ENCODE results near the gene ERBB2. TPM values are rescaled to one million over a fixed set of nuclear protein-coding genes. Genes with fewer than 3 reads are reported as not detected.

ERBB2 gene
- total RNA-seq, 1 donor from 2014 or later: 97.8 TPM

DNA sequence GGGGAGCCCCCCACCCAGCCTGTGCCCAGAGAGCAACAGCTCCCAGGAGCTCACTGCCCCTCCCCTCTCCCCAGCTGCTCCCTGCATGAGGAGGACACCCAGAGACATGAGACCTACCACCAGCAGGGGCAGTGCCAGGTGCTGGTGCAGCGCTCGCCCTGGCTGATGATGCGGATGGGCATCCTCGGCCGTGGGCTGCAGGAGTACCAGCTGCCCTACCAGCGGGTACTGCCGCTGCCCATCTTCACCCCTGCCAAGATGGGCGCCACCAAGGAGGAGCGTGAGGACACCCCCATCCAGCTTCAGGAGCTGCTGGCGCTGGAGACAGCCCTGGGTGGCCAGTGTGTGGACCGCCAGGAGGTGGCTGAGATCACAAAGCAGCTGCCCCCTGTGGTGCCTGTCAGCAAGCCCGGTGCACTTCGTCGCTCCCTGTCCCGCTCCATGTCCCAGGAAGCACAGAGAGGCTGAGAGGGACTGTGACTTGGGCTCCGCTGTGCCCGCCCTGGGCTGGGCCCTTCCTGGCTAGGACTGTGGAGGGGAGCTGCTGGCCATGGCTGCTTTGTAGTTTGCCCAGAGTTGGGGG, 34.1 kb upstream of the ERBB2 start:
- peak; percentile 59 for DNase-seq

GRCh38 chr17:39666231-39666600, 33.6 kb upstream of the ERBB2 start:
- no peak for DNase-seq

- DNase-seq: peak; percentile 55
These were observed 33.1 kb upstream of the ERBB2 start for GRCh38 chr17:39666601-39667261.

DNA sequence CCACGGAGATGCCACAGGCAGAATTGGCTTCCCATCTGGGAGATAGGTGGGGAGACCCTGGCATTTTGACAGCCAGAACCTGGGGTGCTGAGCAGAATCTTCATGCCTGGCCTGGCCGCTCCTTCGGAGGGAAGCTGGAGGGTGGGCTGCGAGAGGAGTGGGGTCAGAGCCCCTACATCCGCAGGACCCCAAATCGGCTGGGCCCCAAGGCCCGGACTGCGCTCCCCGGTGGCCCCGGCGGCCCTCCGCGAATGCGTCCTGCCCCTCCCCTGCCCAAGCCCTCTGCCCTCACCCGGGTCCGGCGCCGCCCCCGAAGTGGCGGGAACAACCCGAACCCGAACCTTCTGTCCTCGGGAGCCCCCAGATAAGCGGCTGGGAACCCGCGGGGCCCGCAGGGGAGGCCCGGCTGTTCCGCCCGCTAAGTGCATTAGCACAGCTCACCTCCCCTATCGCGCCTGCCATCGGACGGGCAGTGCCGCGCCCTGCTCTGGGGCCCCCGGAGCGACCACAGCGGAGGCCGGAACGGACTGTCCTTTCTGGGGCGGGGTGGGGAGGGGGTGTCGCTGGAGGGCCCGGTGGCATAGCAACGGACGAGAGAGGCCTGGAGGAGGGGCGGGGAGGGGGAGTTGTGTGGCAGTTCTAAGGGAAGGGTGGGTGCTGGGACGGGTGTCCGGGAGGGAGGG, 32.5 kb upstream of the ERBB2 start:
- DNase-seq: no peak

DNA sequence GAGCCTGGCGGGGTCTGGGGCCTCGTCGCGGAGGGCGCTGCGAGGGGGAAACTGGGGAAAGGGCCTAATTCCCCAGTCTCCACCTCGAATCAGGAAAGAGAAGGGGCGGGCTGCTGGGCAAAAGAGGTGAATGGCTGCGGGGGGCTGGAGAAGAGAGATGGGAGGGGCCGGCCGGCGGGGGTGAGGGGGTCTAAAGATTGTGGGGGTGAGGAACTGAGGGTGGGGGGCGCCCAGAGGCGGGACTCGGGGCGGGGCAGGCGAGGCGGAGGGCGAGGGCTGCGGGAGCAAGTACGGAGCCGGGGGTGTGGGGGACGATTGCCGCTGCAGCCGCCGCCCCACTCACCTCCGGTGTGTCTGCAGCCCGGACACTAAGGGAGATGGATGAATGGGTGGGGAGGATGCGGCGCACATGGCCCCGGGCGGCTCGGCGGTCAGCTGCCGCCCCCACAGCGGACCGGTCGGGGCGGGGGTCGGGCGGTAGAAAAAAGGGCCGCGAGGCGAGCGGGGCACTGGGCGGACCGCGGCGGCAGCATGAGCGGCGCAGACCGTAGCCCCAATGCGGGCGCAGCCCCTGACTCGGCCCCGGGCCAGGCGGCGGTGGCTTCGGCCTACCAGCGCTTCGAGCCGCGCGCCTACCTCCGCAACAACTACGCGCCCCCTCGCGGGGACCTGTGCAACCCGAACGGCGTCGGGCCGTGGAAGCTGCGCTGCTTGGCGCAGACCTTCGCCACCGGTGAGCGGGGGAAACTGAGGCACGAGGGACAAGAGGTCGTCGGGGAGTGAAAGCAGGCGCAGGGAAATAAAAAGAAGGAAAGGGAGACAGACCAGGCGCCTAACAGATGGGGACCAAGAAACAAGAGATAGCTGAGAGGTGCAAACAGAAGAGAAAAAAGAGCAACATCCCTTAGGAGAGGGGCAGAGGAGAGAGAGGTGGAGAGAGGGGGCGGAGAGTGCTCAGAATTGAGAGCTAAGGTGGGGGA, 31.6 kb upstream of the ERBB2 start, which contains the start of gene PNMT:
TSS of gene PNMT (plus strand) at position 509 of the 980 bp plus-strand sequence. CDS start at position 532, 23 bp downstream.
- DNase-seq: peak; percentile 80

- DNase-seq: no peak
These were observed 29.7 kb upstream of the ERBB2 start for GRCh38 chr17:39669897-39670735.

DNA sequence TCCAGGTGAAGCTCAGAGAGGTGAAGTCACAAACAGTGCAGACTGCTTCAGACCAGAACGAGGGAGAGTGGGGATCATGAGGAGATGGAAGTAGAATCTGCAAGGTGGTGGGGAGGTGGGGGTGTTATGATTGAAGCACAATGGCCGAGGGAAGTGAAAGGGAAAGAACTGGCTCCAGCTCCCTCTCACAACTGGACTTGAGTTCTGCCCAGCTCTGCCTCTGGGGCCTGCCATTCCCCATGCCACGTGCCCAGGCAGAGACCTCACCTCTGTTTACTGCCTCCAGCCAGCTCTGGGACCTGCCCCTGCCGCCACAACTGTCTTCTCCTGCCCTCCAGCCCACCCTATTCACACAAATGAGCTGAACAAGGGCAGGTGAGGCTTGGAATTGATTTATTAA, 29.1 kb upstream of the ERBB2 start:
- DNase-seq: no peak

DNA sequence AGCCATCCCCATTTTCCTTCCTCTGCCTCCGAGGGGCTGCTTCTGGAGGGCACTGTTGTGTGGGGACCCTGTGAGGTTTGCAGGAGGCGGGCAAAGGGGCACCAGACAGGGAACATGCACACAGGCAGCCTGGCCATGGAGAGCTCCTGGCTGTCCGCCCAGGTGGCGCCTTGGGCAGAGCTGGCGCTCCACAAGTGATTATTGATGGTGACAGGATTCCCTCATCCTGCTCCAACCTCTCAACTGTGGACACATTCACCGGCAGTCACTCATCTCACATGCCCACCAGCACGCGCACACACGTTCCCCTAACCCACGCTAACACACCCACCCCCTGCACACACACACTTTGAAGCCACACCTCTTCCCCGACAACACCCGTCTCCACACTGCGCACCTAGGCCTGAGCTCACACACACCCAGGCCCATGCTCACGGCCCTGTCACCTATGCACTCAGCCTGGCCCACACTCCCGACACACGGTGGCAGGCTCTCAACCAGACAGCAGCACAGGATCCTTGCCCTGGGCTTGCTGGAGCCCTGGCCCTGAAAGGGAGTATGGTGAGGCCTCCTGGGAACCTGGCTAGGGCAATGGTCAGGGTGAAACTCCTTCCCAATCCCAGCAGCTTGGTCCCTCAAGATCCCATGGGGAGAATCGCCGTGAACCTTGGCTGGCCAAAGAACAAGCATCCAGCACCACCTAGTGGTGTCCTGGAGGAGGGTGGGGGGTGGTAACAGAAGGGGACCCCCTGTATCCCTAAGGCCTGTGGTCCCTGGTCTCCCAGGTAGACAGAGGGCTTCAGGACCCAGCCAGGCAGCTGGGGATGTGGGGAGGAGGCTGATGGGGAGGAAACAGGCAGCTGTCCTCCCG, 28.0 kb upstream of the ERBB2 start:
- peak; percentile 62 for DNase-seq

GRCh38 chr17:39672522-39673334, 27.1 kb upstream of the ERBB2 start:
- DNase-seq: no peak

GRCh38 chr17:39673335-39674081, 26.4 kb upstream of the ERBB2 start:
- no peak for DNase-seq

DNA sequence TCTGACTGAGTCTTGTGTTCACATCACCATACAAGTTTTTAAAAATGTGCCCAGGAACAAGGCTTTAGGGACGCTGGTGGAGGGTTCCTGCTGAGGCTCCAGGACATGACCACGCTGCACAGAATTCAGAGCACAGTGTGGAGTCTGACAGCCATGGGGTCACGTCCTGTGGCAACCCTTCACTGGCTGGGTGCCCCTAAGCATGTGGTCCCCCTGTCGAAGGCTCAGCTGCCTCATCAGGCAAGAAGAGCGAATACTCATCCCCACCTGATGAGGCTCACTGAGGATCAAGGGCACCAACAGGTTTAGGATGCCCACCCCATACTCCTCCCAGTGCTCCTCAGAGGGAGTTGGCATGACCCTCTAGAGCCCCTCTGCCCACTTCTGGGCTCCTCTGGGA, 25.7 kb upstream of the ERBB2 start:
- no peak for DNase-seq

DNA sequence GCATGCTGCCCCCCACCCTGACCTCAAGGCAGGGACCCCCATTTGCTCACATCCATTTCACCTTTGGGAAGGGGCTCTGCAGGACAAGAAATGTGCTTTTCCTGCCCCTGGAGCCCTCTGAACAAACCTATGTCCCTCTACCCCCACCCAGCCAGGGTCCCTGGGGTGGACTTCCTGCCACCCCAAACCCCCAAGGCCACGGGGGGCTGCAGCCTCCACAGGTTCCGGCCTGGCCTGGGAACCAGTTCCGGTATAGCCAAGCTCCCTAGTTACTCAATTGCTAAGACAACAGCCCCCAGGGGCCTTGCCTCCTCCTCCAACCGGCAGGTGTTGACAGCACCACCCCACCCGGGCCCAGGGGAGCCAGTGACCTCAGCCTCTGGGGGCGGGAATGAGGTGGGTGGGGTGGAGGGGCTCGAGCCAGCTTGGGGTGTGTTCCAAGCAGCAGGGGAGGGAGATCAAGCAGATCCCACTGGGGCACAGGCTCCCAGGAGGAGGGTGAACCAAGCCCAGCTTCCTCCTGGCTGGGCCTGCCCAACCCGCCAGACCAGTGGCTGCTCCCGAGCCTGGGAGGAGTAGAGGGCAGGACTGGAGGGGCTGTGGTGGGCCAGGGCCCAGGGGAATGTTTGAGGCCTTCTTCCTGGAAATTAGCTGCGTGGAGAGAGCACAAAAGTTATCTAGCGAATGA, 25.0 kb upstream of the ERBB2 start:
- DNase-seq: peak; percentile 66

- DNase-seq: no peak
These were observed 24.3 kb upstream of the ERBB2 start for GRCh38 chr17:39675390-39676082.

- DNase-seq: peak; percentile 66
These were observed 23.6 kb upstream of the ERBB2 start for GRCh38 chr17:39676198-39676819.

DNA sequence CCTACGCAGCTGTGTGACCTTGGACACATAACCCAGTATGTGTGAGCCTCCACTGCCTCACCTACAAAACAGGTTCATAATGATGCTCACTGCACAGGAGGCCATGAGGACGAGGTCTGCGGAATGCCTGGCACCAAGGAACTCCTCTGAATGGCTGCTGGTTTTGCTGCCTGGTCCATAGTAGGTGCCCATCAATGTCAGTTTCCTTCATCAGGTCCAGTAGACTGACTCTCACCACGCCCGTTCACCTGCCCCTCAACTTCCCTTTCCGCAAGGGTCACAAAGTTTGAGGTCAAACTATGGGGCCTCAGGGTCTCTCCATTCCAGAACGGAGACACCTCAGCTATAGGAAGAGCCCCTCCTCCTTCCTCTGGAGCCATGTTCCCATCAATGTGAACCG, 22.8 kb upstream of the ERBB2 start:
- no peak for DNase-seq

DNA sequence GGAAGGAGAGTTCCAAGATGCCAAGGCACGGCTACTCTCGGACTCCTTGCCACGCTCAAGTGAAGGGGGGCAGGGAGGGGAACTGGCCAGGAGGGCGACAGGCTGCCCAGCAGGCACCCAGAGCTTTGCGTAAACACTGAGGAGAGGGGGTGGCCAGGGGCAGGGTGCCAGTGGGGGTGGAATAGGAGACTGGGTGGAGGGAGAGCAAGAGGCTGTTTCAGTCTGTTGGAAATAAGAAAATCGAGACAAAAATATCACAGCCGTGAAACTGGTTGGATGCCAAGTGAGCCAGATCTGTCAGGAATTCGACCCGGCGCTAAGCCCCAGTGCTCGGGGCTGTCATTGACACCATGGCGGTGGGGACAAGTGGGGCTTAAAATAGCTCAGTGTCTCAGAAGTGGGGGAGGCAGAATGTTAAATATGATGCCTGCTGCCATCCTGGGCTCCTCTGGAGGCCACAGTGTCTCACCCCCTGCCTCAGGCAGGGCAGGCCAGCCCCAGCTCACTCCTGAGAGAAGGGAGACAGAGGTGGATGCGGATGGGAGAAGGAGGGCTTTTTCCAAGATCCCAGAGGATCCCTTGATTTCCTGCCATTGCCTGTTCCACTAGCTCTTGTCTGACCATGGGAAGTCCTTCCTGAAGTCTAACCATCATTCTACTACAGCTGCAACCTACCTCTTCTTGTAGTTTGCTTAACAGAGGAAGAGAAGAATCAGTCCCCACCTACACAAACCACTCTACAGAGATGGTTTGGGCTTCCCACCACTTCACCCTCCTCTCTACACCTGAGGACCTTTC, 22.1 kb upstream of the ERBB2 start:
- DNase-seq: peak; percentile 94
